Measurements from ENCODE around the gene ZFP92.
A peak's percentile ranks its signal among the peaks of the same experiment; 100 is the strongest.

The ZFP92 gene

DNA sequence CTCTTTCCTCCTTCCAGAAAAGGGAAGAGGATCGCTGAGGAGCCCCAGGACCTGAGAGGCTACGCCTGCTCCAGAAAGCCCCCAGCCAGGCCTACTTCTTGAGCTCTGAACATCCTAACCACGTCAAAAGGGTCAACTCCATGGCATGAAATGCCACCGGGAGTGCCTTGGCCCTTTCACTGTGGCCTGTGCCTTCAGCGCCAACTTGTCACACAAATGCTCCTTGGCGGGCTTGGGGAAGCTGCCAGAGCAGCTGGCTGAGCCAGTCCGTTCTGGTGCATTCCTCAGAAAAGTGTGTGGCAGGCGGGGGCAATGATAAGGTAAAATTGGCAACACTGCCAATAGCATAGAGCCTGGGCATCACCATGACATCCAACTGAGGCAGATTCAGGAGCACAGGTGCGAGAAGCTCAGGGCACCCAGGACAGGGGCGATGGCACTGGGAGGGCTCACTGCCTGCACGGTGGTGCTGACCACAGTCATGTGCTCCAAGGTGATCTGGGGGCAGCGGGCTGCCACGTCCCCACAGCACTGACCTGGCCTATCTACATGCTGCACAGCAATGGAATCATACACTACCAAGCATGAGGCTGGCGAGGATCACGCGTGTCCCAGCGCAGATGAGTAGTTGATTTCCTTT lies 46.7 kb downstream of the ZFP92 start:
- no peak for DNase-seq

DNA sequence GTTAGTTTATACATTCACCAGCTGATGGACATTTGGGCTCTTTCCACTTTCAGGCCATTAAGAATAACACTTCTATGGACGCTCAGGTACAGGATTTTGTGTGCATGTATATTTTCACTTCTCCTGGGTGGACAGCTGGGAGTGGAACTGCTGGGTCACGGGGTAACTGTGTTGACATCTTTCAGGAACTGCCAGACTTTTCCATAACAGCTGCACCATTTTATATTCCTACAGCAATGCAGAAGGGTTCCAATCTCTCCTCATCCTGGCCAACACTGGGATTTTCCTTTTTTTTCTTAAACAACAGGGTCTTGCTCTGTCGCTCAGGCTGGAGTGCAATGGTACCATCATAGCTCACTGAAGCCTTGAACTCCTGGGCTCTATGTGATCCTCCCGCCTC lies 47.2 kb downstream of the ZFP92 start:
- DNase-seq = no peak

DNA sequence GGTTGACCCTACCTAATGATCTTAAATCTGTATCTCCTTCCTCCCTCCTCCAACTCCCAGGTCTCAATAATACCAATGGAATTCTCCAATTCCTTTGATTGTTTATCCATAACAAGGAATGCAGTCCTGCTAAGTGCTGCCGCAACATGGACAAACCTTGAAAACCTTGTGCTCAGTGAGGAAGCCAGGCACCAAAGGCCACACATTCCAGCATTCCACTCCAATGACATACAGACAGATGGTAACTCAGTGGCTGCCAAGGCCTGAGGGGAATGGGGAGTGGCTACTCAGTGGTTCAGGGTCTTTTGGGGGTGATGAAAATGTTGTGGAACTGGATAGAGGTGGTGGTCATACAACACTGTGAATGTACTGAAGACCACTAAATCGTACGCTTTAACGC lies 48.7 kb downstream of the ZFP92 start:
- DNase-seq = no peak

DNA sequence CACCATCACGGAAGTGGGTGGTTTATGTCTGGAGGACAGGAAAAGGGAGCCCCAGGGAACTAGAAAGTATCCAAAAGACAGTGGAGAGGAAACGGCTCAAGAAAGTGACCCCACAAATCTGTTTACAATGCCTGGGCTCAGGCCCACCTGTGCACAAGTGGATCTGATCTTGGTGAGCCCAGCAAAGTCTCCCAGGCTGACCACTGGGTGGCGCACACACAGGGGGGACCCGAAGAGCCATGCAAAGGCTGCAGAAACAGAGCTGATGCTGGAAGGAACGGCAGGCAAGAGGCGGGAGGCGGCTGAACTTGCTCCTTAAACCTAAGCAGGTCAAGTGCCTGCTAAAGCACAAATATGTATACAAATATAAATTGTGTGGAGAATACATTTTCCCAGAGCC lies 49.6 kb downstream of the ZFP92 start:
- DNase-seq = peak; percentile 26
